ENCODE data around the gene TMEM252.

Gene TMEM252, protein sequence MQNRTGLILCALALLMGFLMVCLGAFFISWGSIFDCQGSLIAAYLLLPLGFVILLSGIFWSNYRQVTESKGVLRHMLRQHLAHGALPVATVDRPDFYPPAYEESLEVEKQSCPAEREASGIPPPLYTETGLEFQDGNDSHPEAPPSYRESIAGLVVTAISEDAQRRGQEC

DNA sequence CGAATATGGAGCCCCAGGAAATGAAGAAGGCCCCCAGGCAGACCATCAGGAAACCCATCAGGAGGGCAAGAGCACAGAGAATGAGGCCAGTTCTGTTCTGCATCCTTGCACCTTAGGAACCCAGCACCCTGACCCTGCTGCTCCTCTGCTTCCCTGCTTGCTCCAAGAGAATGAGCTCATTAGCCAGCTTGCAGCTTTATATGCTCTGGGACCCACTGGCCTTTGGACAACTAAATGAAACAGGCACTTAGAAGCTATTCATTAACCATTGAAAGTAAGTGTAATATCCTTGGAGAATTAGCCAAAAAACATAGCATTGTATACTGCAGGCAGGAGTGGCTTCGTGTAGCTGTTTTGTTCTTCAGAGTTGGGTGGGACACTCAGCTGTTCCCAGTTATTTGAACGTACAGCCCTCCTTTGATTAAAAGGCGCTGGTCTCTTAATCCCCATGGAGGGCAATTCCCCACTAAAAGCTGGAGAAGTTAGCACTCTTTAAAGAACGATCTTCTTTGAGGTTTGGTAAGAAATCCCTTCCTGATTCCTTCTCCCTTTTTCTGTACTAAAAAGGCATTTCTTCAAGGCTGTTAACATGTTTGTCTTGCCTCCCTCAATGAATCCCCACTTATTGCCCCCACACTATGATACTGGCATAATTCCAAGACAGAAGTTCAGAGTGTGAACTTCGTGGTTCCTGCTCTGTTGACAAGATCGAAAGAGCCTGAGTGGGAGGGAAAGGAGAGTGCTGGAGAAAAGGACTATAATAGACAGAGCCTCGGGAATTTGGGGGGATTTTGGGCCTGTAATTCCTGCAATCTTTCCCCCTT, at the start of gene TMEM252:
TMEM252 (minus strand) TSS at position 172 of the 824 bp plus-strand sequence; CDS start at position 103, 69 bp downstream.
- DNase-seq = no peak

DNA sequence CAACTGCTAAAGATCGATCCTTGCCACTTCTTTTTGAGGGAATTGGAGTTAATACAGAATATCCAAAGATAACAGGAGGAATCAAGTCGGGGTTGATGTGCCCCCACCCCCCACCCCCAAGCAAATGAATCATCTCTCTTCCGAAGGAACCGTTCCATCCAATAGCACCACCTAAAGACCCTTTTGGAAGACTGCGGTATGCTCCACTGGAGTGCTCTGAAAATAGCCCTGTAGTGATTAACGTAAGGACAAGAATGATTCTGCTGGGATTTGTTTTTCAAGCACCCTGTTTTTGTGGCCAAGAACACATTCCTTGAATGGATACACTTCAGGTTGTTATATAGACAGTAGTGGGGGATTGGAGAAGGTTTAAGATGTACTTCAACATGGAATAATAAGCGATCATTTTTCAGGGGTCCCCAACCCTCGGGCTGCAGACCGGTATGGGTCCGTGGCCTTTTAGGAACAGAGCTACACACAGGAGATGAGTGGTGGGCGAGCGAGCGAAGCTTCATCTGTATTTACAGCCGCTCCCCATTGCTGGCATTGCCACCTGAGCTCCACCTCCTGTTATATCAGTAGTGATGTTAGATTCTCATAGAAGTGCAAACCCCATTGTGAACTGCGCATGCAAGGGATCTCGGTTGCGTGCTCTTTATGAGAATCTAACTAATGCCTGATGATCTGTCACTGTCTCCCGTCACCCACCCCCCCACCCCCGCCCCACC, 44.5 kb upstream of the TMEM252 start:
- DNase-seq = no peak

DNA sequence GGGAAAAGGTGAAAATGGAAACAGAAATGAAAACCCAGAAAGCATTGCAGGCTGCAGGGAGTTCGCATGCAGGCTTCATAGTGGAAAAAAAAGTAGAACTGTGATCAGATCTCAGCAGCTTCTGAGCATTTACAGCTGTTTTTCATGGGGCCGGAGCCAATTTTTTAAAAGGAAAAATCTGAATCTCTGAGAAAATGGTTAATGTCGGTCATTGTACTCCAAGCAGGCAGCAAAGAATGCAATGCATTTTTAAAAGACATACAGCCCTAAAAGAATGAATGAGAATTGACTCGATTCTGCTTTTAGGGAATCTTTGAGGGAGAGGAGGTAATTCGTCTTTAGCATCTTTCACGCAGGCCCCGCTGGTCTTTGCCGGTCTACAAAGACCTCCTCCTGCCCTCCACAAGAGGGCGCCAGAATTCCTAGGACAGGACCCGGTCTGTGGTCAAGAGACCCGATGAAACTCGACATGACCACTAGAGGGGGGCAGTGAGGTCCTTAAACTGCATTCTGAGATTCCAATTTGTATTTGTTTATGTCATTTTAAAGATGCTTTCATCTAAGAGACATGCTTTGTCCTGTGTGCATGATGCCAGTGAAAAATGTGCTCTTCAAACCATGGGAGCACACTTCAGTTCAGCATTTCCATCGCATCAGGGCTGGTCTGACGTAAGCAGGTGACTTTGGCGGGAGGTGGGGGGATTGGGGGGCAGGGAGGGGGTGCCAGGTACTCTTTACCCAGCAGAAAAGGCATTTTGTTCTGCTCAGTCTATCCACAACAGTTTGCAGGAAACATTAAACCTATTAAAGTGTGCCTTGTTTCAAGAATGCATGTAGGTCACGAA, 43.7 kb upstream of the TMEM252 start:
- peak; percentile 89 for DNase-seq

DNA sequence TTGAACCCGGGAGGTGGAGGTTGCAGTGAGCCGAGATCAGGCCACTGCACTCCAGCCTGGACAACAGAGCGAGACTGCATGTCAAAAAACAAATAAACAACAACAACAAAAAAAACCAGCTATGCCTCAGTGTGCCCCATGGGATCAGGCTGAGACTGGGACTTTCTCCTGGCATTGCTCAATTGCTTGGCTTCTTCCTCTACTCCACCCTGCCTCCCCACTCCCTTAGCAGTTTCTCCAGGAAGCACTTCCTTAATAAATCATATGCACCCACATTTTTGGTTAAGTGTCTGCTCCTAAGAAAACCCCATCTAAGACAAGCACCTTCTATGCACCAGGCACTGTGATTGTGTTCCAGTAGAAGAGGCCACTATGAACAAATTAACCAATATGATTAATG, 41.0 kb upstream of the TMEM252 start:
- DNase-seq = no peak

DNA sequence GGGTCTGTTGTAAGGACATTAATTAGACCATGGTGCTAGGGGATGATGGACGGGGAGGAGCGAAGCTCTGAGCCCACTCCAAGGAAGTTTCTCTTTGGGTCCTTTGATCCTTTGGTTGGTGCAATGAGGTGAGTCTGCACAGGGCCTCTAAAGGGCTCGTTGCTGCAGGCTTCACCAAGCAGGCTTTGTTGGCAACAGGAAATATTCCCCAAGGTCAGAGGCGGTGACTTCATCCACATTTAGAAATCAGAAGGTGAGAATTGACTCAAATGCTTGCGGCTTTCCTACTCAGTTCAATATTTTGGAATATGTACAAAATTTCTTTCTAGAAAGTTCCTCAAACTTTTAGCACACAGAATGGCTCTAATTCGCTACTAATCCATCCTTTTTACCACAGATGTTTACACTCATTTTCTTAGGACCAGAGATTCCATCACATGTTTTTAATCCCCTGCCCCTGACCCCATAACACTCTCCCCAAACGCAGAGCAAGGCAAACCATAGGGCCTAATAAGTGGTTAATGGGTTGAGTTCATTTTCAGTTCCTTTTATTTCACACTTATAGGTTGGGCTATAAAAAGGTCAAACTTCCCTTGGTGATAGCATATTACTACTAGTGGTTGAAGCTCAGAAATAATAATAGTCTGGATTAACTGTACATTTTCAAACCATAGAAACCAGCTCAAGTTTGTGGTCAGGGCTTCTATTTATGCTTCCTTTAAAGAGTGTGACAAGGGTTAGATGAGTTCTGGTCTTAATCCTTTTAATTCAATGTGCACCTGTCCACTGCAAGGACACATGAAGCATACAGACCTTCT, 37.3 kb upstream of the TMEM252 start:
- DNase-seq = no peak

DNA sequence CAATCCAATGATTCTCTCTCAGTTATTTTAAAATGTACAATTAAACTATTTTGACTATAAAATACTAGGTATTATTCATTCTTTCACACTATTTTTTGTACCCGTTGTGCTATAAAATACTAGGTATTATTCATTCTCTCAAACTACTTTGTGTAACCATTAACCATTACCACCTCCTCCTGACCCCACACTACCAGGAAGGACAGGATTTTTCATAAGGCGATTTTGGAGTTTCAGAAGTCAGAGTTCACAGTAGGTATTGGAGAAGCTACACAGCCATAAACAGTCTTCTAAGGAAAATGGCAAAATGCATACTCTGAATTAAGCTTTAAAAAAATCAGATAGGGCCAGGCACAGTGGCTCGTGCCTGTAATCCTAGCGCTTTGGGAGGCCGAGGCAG, 35.1 kb upstream of the TMEM252 start:
- no peak for DNase-seq

DNA sequence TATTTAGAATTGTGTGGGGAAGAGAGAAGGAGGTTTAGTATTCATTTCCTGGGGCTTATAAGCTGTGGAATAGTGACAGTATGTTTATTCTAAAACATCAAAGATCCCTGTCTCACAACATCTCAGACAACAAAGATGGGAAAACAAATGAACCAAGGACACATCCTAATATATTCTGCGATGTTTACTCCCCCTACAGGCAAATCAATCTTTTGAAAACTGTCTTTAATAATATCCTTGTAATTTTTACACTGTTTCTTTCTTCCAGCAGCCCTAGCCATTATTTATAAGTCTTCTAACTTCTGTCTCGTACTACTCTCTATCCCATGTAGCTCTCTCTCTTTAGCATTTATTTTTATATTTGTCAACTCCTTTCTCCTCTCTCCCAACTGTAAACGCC, 33.5 kb upstream of the TMEM252 start:
- DNase-seq = no peak

DNA sequence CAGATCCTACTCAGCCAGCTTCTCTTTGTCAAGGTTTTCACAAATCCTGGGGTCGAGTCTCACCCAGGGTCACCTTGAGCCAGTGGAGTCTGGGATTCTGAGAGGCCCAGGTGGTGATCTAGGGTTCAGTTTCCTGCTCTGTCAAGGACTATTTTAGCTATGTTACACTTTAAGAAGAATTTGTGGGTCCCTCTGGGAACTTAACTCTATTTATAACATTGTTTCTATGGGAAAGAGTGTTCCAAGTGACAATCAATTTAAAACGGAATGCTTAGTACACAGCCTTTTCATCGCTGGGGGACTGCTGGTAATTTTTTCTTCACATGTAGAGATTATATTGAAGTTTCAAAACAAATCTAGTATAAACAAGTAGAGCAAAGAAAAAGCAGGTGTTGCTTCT, 26.9 kb upstream of the TMEM252 start:
- DNase-seq = no peak

DNA sequence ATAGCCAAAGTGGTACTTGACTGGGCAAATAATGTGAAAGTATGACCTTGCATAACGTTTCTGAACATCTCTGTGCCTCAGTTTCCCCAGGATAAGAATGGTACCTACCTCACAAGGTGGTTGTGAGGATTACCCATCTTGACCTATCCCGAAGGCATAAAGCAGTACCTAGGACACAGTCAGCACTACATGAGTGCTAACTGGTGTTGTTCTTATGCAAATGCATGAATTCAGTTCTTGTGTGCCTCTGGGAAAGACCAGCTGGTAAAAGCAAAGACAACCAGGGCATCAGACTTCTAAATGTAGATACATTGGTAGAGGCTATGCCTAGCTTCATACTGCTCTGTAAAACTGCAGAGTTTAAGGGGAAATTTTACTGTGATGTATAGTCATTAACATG, 21.8 kb upstream of the TMEM252 start:
- no peak for DNase-seq

DNA sequence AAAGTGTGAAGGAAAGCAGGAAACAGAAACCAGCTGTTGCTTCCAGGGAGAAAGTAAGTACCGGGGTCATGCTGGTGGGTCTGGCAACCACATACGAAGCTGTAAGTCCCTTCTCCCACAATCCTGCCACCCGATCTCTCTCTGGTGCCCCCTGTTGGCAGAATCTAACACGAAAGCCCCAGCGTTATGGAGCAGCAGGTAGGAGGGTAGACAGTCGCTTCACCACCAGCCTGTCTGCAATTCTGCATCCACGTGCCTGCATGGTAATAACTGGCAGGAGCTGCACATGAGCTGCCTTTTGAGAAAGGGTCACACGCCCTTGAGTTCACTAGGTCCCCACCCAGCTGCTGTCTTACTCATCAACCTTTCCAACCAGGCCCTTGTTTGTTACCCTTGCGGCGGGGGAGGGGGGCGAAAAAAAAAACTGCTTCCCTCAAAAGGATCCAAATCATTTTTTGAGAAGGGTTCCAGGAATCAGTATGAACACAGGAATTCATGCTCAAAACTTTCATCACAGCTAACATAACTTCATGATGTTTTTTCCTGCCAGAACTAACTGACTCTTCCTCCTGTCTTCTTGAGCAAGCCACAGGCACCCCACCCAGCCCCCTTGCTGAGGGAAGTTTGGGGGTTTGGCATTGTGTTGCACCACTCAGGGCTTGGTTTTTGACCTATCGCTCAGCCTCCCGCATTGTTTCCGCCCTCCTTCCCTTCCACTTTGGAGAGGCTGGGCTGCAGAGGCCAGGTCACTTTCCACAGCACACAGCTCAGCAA, 19.6 kb upstream of the TMEM252 start:
- DNase-seq = peak; percentile 42

DNA sequence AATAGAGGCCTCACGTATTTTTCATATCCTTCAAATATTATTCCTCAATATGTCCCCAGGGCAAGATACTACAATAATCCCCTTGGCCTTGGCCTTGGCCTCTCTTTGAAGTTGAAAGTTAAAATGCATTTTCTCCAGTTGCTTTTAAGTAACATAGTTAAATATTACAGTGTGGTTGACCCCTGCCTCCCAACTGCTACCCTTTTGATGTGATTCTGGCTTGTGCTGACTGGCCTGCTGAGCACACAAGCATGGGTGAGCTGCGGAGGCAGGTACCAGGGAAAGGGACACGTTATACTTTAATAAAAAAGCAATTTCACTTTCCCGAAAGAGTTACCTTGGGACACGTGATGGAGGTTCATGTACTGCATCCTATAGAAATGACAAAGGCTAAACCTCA, 17.9 kb upstream of the TMEM252 start:
- no peak for DNase-seq

DNA sequence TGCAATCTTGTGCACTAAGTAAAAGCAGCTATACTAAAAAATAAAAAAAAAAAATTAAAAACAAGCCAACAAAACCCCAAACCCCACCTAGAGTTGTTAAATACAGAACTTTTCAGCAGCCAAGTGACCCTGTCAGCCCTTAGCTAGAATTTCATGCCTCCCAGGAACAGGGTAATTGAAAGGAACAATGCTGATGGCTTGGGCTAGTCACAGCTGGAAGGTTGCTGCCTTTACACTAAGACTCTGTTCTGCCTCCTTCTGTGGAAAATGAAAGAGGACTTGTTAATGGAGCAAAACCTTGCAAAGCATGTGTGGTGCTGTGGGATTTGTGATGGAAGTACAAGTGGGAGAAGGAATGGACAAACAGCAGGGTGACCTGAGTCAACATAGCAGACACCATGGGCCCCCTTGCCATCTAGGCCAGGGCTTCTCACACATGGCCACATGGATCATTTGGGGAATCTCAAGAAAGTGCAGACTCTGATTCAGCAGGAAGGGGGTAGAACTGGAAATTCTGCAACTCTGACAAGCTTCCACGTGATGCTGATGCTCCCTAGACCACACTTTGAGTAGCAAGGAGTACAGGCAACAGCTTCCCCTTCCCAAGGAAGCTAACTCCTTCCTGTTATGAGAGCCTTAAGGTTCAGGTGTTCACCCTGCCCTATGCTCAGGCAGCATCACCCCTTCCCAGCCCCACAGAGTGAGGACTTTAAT, 14.9 kb upstream of the TMEM252 start:
- DNase-seq = no peak

DNA sequence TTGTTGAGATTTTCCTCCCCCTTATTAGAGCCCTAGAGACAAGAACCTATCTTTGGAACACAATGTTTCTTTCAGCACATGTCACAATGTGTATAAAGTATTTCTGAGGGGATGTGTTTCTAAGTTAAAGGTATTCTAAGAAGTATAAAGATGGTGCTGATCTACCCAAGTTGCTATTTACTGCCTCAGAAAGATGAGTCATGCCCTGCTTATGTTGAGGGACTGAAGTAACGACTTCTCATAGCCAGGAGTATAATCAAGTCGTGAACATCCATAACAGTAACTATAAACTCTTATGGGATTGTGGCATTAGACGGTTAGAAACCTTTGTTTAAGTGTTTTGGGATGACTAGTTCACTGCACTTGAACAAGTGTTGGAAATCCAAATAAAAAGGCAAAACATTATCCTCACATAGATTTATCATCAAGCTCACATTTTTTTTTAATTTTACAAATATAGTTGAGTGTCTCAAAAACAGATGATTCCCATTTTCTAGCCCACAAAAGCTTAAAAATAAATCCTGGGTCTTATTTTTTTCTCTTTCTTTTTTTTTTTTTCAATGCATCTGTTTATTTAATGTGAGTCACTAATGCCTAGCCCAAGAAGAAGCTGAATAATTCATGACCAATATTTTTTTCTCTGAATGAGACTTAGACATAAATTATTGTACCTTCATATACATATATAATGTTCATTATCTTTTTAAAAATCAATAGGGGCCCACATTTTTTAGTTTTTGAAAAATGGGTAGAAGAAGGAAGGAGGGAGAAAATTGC, 12.2 kb upstream of the TMEM252 start:
- no peak for DNase-seq

DNA sequence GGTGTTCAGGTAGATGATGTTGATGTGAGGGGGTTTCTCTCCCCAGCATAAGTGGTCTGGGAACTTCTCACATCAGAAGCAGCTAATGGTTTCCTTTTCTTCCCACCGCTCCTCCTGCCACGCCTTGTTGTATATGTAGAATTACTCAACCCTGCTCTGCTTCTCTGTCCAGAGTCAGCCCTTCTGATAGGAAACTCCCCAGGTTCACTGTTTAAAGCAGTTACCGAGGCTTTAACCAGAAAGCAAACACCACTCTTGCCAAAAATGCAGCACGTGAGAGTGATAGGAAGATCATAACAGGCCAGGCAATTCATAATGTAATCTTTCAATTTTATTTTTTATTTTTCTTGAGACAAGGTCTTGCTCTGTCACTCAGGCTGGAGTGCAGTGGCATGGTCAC, 10.5 kb upstream of the TMEM252 start:
- DNase-seq = no peak

DNA sequence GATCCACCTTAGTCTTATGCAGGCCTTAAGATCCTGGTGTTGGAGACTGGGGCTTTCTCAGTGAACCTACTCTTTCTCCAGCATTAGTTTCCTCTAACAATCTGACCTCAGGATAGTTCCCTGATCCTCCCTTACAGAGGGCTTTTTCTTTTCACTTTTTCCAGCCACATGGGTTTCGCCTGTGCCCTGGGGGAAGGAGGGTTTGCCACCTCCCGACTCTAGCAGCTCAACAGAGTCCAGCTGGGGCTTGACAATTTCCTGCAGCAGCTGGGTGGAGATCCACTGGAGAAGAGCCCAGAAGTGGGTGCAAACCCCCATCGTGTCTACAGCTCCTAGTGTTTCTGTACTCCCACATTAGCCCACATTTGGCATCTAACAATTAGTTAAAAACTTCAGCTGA, 7.6 kb upstream of the TMEM252 start:
- DNase-seq = no peak

DNA sequence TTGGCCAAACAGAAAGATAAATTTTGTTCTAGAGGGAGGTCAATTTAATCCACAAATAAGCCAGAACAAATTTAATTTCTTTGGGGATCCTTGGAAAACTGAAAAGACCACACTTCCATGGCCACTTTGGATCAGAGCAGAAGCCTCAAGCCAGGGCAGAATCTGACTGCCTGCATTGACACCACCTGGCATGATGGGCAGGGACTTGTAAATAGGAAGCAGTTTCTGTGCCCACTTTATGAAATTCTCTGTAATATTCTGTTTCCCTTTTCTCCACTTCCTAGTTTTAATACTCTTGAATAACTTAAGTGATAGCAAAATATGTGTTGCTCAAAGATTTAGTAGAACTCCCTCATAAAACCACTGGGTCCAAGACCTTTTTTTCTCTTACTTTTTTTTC, 6.7 kb upstream of the TMEM252 start:
- no peak for DNase-seq

DNA sequence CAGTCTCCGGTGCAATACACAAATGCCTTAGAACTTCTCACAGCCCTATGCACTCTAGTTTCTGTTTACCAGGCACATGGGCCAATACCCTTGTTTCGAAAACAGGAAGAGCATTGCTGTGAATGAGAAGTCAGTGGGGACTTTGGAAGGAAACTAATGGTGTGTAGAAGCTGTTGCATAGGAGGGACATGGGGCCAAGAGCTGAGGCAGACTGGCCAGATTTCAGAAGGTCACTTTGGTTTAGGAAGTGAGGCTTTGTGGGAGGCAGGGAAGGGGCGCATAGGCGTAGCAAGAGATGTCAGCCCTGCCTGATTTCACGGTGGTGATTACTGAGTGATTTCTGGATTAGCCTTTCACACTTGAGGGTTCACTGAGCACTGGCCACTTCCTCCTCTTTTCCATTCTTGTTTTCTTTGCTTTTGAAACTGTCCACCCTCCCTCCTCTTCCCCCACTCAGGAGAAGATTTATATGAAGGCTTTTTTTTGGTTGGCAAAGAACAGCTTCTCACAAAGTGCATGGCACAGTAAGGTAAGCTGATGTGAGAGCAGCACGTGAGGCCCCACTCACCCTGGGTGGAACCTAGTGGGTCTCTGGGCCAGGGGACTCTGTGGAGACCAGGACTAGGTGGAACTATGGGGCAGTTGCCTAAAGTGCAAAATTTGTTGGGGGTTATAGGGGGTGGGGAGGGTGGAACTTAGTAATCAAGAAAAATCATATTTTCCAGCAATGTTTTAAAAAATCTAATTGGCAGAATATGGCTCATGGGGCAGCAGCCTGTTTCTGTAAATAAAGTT, 6.1 kb upstream of the TMEM252 start:
- DNase-seq = no peak

DNA sequence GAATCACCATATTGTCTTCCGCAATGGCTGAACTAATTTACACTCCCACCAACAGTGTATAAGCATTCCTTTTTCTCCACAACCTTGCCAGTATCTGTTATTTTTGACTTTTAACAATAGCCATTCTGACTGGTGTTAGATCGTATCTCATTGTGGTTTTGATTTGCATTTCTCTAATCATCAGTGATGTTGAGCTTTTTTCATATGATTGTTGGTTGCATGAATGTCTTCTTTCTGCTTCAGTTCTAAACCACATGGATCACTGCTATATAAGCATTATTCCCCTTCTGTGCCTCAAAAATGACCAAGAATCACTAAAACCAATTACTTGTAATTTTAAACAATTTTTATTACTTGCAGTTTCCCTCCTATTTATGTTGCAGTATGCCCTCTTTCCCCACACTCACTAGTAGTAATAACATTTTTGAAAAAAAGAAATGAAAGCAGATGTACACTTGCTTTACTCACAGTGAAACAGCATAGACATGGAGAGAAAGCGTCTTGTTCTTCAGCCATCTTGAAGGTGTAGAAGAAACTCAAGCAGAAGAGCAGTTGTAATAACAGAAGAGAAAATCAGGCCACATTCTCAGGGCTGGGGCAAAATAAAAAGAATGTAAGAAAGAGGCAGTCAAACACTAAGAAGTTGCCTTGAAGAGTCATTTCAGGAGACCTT, 4.5 kb upstream of the TMEM252 start:
- DNase-seq = no peak
